ENCODE results near the gene MSI2.

GRCh38 chr17:57211543-57211942 is 44.8 kb upstream of the MSI2 start:
- TF ChIP-seq POLR2AphosphoS5 (IDR thresholded peaks at IDR 0.05; ENCODE audit: low read depth, low read length) (no peak), TAF1 (IDR thresholded peaks at IDR 0.05; ENCODE audit: borderline replicate concordance, low read depth, low read length) (no peak)
